ENCODE data around the gene AUTS2. TPM values are rescaled to one million over a fixed set of nuclear protein-coding genes. Genes with fewer than 3 reads are reported as not detected.

AUTS2 gene
- total and polyA plus RNA-seq, 2 of the 8 experiments (the other 6 are each of a cell fraction or from before 2014, with no cell fraction given), result 25.9 to 101 TPM

- TF ChIP-seq SIN3A (conservative IDR thresholded peaks at IDR 0.05 in 1 of 2, IDR thresholded peaks at IDR 0.05 in 1 of 2; ENCODE audit: low read depth in 1 of 2, low read length in 2 of 2) (peak in 1 of 2 experiments; percentile 23; a peak in 1 of 4 replicates), NANOG (IDR thresholded peaks at IDR 0.05; ENCODE audit: insufficient read depth, low read depth, low read length, poor library complexity, severe bottlenecking) (no peak)
Measured at GRCh38 chr7:70694971-70695794, 1096.9 kb downstream of the AUTS2 start (continued).
